Osteocyte (in vitro differentiated cells): ENCODE measurements around the gene PPP1R14B. TPM values are rescaled to one million over a fixed set of nuclear protein-coding genes. Genes with fewer than 3 reads are reported as not detected.

Source experiments
- DNase-seq: peaks from one replicate; pipeline ENCODE4 v3.0.0; 2021; ENCODE audit warnings: mixed read lengths; ENCODE audit not compliant: unreplicated experiment; ENCODE audit errors: extremely low spot score
- H3K27ac Mint-ChIP-seq: one replicate; pipeline ENCODE4 v1.8.0; 2021; ENCODE audit warnings: mild to moderate bottlenecking, mixed read lengths; ENCODE audit not compliant: unreplicated experiment
- H3K27me3 Mint-ChIP-seq: one replicate; pipeline ENCODE4 v1.8.0; 2021; ENCODE audit warnings: mixed read lengths; ENCODE audit not compliant: unreplicated experiment
- H3K36me3 Mint-ChIP-seq: one replicate; pipeline ENCODE4 v1.8.0; 2021; ENCODE audit warnings: mixed read lengths; ENCODE audit not compliant: unreplicated experiment
- H3K4me1 Mint-ChIP-seq: one replicate; pipeline ENCODE4 v1.8.0; 2021; ENCODE audit warnings: mixed read lengths; ENCODE audit not compliant: unreplicated experiment
- H3K4me3 Mint-ChIP-seq: one replicate; pipeline ENCODE4 v1.8.0; 2021; ENCODE audit warnings: mild to moderate bottlenecking, moderate library complexity, mixed read lengths; ENCODE audit not compliant: unreplicated experiment
- H3K9me3 Mint-ChIP-seq: one replicate; pipeline ENCODE4 v1.8.0; 2021; ENCODE audit warnings: mixed read lengths; ENCODE audit not compliant: unreplicated experiment
- CTCF ChIP-seq: fragments of 200-600 bp; sonication (generic); IDR thresholded peaks from 2 replicates; pipeline ENCODE4 v1.5.0; 2021; ENCODE audit warnings: antibody characterized with exemption, mild to moderate bottlenecking, moderate library complexity
- total RNA-seq: library from RNA; stranded (reverse); gene quantifications from 2 replicates; pipeline ENCODE4 v1.2.1, GENCODE V29; 2021

PPP1R14B gene
- total RNA-seq, 1 donor from 2014 or later: 270 TPM

DNA sequence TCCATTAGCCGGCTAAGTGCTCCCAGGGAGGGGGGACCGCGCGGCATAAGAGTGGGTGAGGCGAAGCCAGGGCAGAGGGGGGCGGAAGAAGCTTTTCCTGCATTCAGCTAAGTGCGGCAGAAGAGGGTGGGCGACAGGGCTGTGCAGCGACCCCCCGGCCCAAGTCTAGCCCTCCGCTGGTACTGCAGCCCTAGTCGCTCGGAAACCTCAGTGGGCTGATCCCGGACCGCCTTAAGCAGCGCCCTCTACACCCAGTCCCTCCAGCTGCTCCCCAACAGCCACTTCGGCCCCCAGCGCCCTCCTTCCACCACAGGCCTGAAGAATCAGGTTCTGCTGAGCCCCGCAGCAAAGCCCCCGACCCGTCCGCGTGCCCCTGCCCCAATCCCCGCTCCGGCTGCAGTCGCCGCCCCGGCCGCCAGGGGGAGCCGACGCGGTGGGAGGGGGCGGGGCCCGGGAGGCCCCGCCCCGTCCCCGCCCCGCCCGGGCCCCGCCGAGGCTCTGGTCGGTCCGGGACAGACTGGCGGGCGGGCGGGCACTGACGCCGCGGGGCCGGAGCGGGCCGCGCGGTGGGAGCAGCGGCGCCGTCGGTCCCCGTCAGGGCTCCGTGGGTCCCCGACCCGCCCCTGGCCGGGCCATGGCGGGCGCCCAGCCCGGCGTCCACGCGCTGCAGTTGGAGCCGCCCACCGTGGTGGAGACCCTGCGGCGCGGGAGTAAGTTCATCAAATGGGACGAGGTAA is 4.4 kb upstream of the PPP1R14B start, which contains the start of gene PLCB3:
TSS of gene PLCB3 (plus strand) at position 515 of the 737 bp plus-strand sequence. CDS start at position 635, 120 bp downstream.
- H3K9me3 Mint-ChIP-seq: no peaks in the 10 kb centered on the region
- peaks cover 26% of the 10 kb centered on the region for H3K4me1 Mint-ChIP-seq
- no peaks in the 10 kb centered on the region for H3K36me3 Mint-ChIP-seq
- peak; percentile 82 for TF ChIP-seq CTCF
- H3K27ac Mint-ChIP-seq: peak within 1 kb of the TSS; percentile 64
- no peak for DNase-seq
- no peaks in the 10 kb centered on the region for H3K27me3 Mint-ChIP-seq
- H3K4me3 Mint-ChIP-seq: peak within 1 kb of the TSS; percentile 86

DNA sequence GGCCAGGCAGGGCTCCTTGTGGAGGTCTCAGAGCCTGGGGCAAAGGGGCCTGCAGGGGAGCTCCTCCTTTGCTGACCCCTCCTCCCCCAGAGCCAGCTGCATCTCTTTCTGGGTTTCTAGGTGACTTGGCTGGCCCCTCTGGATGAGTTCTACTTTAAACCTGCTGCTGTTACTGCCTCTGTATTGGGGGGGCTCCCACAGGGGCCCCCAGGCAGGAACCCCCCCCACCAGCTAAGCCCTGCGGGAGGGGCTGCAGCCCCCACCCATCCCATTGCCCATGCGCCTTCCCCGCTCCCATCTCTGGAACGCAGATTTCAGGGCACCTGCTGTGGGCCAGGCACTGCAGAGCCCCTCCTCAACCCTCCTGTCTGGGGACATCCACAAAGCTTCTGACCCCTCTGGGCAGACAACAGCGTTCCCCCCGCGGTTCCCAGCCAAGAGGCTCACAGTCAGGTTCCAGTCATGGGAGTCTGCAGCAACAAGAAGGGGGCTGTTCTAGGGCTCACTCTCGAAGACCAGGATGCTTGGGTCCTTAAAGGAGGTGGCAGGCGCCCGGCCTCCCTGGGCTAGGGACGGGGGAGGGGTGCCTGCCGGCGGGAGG is 3.8 kb upstream of the PPP1R14B start:
- no peak overlapping the region for H3K27ac Mint-ChIP-seq
- TF ChIP-seq CTCF: no peak
- H3K36me3 Mint-ChIP-seq: no peaks in the 10 kb centered on the region
- DNase-seq: no peak
- peaks cover 26% of the 10 kb centered on the region for H3K4me1 Mint-ChIP-seq
- H3K9me3 Mint-ChIP-seq: no peaks in the 10 kb centered on the region
- H3K27me3 Mint-ChIP-seq: no peaks in the 10 kb centered on the region
- H3K4me3 Mint-ChIP-seq: peak overlapping the region; percentile 79

DNA sequence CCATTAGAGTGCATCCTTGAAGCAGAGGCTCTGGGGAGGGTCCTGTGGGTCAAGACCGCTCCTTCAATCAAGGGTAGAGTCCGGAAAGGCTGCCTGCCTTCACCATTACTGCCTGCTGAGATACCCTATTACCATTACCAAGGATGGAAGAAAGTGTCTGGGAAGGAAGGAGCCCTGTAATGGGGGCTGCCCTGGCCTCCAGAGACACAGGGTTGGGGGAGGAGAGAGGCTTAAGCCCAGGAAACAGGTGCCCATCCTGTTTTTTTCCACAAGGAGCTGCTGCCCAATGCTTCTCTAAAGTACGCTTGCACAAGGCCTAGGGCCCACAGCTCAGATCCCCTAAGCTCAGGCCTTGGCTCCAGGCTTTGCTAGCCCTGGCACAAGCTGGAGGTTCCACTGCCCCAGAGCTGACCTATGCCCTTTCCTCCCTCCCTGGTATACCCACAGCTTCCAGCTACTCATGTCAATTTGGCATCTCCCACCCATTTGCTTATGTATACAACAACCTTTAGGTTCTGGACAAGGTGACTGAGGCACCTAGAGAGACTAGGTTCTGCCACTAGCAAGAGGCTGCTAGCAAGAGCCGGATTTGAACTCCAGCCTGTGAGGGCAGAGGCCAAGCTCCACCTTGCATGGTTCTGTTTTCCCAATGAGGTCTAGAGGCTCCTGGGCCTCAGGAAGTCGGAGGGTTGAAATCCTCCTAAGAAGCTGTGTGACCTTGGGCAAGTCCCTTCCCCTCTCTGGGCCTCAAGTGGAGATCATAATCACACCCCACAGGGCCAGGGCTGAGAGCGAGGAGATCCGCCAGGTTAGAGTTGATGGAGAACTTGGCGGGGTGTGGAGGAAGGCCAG is 3.0 kb upstream of the PPP1R14B start:
- Mint-ChIP-seq H3K9me3 (no peaks in the 10 kb centered on the region), H3K4me3 (no peak overlapping the region), H3K4me1 (peaks cover 30% of the 10 kb centered on the region), H3K27ac (no peak overlapping the region), H3K36me3 (no peaks in the 10 kb centered on the region), H3K27me3 (no peaks in the 10 kb centered on the region)
- DNase-seq: no peak
- TF ChIP-seq CTCF: no peak

DNA sequence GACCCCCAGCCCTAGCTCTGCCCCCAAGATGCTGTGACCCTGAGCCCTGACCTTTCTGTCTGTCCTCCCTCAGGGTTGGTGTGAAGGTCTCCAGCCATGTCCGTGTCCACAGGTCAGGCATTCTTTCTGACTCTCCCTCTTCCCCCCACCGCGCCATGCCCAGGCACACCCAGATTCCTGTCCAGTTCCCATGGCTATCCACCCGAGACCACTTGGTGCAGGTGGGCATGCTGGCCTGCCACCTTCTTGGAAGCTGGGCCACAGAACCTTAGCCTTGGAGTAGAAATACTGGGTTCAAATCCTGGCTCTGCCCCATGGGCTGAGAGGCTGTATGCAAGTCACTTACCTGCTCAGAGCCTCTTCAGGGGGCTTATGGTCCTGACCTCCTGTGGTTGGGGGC is 2.3 kb upstream of the PPP1R14B start:
- Mint-ChIP-seq H3K9me3 (no peaks in the 10 kb centered on the region), H3K27ac (no peak overlapping the region), H3K4me1 (peaks cover 33% of the 10 kb centered on the region), H3K27me3 (no peaks in the 10 kb centered on the region), H3K4me3 (no peak overlapping the region), H3K36me3 (peaks cover 3% of the 10 kb centered on the region)
- TF ChIP-seq CTCF: no peak
- DNase-seq: no peak
